Coronary artery (tissue), 2 donors: ENCODE results near the gene KREMEN1.

ENCODE experiments used
- DNase-seq: peaks from one replicate; pipeline ENCODE4 v3.0.0-alpha.2; 2017; ENCODE audit warnings: low spot score
- H3K27ac ChIP-seq, 2 donors: fragments of 200-600 bp; sonication (generic); one replicate each; pipeline ENCODE4 v1.5.1; 2016 to 2019
- H3K4me3 ChIP-seq: fragments of 200-600 bp; sonication (generic); 2 replicates; pipeline ENCODE4 v1.5.1; 2016; ENCODE audit warnings: mild to moderate bottlenecking, moderate library complexity
- TF ChIP-seq, protein P1 (sequence below): fragments of 200-600 bp; sonication (generic); IDR thresholded peaks from one replicate; pipeline ENCODE4 v1.5.1; 2019; ENCODE audit warnings: antibody characterized with exemption

The KREMEN1 gene

GRCh38 chr22:29133603-29134133, 60.8 kb downstream of the KREMEN1 start:
- no peak for DNase-seq
- H3K27ac ChIP-seq, result no peak overlapping the region
- H3K4me3 ChIP-seq, result no peak overlapping the region
- TF ChIP-seq, protein P1, sequence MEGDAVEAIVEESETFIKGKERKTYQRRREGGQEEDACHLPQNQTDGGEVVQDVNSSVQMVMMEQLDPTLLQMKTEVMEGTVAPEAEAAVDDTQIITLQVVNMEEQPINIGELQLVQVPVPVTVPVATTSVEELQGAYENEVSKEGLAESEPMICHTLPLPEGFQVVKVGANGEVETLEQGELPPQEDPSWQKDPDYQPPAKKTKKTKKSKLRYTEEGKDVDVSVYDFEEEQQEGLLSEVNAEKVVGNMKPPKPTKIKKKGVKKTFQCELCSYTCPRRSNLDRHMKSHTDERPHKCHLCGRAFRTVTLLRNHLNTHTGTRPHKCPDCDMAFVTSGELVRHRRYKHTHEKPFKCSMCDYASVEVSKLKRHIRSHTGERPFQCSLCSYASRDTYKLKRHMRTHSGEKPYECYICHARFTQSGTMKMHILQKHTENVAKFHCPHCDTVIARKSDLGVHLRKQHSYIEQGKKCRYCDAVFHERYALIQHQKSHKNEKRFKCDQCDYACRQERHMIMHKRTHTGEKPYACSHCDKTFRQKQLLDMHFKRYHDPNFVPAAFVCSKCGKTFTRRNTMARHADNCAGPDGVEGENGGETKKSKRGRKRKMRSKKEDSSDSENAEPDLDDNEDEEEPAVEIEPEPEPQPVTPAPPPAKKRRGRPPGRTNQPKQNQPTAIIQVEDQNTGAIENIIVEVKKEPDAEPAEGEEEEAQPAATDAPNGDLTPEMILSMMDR, result no peak

DNA sequence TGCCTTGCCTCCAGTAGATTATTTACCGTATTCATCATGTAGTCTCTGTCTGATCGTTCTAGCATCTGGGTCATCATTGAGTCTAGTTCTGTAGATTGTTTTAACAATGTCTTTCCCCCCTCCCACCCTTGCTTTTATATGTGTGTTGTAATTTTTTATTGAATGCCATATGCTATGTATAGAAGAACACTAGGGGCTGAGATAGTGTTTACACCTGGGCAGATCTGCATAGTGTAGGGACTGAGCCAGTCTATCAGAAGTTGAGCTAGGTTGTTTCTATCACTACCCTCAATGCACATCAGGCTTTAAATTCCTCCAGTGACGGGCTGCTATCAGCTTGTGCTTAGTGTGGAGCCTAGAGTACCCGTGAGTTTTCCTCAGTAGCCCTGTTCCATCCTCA, 61.6 kb downstream of the KREMEN1 start:
- no peak for DNase-seq
- Histone ChIP-seq H3K27ac (no peak overlapping the region), H3K4me3 (no peak overlapping the region)

GRCh38 chr22:29136782-29137700, 64.2 kb downstream of the KREMEN1 start:
- no peak for DNase-seq
- H3K4me3 ChIP-seq, result no peak overlapping the region
- TF ChIP-seq, protein P1, result no peak
- no peak overlapping the region for H3K27ac ChIP-seq

More for the DNA sequence above, 61.6 kb downstream of the KREMEN1 start:
- TF ChIP-seq, protein P1, result no peak

- peak; percentile 62 for DNase-seq
- Histone ChIP-seq H3K27ac (no peak overlapping the region), H3K4me3 (no peak overlapping the region)
- TF ChIP-seq, protein P1, result no peak
Observed at GRCh38 chr22:29138556-29139305, 65.9 kb downstream of the KREMEN1 start.

GRCh38 chr22:29139965-29140782, 67.3 kb downstream of the KREMEN1 start:
- Histone ChIP-seq H3K4me3 (no peak overlapping the region), H3K27ac (peak overlapping the region in 1 of 2 donors; percentile 20)
- DNase-seq, result peak; percentile 63
- TF ChIP-seq, protein P1, result no peak

DNA sequence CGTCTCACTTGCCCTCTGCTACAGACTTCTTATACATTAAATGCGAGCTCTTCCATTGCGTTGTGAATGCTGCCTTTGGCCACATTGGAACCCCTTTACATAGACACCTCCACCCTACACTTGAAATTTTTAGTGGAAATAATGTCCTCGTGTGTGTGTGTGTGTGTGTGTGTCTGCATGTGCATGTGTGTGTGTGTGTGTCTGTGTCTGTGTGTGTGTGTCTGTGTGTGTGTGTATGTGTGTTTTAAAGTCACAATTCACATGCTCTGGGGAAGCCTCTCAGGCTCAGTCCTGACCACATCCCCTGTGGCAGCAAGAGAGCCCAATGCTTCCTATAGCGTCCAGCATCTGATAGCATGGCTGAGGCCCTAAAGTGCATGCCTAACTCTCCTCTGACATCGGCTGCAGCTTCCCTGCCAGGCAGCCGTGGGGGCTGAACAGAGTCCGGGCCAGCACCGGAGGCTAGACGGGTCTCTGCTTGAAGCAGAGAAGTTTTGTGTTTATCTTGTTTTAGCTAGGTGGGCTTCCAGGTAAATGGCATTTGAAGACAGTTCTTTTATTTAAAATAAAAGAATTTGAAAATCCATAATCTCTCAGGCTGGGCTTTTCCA, 68.3 kb downstream of the KREMEN1 start:
- TF ChIP-seq, protein P1, result no peak
- peak; percentile 54 for DNase-seq
- no peak overlapping the region for H3K4me3 ChIP-seq
- no peak overlapping the region for H3K27ac ChIP-seq
